DMS153 treated with DMSO at 0.1 percent for 48 hours (cell line): ENCODE measurements around the gene TMEM232.

Experiments used
- DNase-seq: peaks from one replicate; lab custom pipeline; 2025; ENCODE audit not compliant: unreplicated experiment; lab: John Stamatoyannopoulos, UW

Gene TMEM232

GRCh38 chr5:110517396-110517795 is 209.1 kb downstream of the TMEM232 start:
- no peak for DNase-seq

- DNase-seq, result no peak
These were observed 212.4 kb downstream of the TMEM232 start for GRCh38 chr5:110514030-110514429.

GRCh38 chr5:110512266-110512665 is 214.2 kb downstream of the TMEM232 start:
- DNase-seq, result no peak

GRCh38 chr5:110510146-110510545 is 216.3 kb downstream of the TMEM232 start:
- DNase-seq, result no peak

DNA sequence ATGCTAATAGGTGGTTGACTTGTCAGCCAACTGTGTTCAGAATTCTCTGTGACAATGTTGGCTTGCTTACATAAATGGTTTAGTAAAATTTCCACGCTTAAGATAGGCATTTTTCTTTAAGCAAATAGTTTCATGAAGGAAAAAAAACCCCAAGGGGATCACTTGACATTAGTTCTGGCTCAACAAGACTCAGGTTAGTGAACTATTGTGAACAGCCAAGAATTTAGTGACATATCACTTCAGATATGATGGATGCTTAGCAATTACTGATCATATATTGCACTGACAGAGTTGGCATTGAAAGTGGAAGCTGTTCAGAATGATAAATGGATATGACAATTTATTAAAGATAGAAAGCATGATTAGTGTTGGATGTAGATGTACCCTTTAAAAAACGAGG is 218.5 kb downstream of the TMEM232 start:
- DNase-seq, result no peak

DNA sequence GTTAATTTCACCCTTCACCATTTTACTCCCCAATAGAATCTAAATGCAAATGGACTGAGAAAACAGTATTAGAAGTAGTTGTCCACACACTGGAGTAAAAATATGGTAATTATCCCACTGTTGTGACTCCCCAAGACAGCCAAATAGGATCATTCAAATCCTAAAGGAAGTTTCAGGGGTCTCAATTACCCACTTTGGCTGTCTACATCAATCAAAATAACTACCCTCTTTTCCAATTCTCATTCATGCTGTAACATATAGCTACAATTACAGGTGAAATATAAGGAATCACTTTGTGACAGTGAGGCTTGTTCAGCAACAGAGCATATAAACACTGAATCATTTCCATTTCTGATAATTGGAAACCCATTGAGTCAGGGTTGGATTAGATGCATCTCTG is 220.1 kb downstream of the TMEM232 start:
- DNase-seq, result no peak

DNA sequence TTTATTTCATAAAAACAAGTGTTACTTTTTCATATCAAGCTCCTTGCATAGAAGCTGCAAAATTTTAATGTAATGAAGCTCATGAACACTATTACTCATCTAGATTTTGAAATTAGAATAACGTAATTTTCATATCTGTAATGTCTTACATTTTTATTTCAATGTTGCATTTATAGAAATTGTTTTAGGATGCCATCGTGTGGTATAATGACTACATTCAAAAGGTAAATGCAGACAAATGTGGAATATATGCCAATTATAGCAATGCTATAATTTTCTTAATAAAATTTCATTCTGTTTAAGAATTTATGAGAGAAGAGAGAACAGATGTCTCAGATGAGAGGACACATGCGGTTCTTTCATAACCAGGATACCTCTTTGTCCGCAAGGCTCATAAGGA is 230.2 kb downstream of the TMEM232 start:
- DNase-seq, result no peak

DNA sequence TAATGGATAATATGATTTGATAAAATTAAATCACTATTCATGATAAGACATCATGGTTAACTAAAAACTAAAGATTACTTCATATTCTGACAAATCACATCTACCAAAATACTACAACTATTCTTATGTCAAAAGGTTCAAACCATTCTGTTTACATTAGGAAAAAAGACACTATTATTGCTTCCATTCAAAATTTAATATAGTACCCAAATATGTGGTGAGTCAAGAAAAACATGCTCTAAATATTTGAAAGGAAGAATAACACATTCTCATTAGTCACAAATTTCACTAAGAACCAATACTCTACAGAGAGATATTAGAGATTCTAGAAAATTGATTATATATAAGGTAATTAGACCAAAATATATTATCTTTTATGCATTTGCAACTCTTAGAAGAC is 234.0 kb downstream of the TMEM232 start:
- no peak for DNase-seq

GRCh38 chr5:110478895-110479294 is 247.6 kb downstream of the TMEM232 start:
- no peak for DNase-seq

DNA sequence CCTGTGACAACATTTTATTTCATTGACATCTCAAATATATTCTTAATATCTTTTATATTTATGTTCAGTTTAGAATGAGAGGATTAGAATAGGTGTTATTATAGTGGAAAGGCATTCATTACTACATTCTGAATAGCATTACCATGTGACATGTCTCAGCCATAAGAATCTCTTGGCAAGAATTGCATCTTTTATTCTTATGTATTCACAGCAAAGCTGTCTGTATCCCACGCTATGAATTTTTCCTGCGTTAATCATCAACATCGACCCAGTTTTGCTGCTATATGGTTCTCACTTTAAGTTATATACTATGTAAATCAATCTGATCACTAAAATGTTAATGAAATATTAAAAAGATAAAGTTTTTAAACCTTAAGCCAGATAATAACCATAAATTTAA is 248.6 kb downstream of the TMEM232 start:
- DNase-seq, result no peak

DNA sequence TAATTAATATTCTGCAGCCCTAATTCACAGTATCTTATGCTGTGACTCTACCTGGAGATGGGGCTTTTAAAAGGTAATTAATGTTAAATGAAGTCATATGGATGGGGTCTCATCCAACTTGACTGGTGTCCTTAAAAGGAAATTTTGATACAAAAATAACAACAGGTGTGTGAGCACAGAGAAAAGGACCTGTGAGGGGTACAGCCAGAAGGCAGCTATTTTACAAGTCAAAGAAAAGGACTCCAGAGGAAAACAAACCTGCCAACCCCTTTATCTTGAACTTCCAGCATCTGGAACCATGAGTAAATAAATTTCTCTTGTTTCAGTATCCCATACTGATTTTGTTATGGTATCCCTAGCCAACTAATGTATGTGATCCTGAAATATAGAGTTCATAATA is 250.3 kb downstream of the TMEM232 start:
- no peak for DNase-seq

DNA sequence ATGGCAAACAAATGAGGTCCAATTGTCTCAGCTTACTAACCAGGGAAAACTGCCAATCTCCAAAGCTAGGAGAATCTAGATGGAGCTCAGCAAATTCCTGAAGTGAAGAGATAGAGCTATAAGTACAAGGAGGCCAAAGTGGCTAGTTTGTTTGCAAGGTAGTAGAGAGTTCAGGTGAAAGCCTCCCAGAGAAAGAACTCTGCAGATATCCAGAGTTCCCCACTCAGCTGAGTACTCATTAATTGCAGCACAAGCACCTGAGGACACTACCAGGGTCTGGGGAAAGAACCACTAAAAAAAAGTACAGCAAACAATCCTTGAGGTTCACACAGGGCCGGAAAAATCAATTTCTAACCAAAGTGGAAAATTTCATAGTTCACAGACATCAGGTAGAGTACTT is 250.9 kb downstream of the TMEM232 start:
- no peak for DNase-seq

DNA sequence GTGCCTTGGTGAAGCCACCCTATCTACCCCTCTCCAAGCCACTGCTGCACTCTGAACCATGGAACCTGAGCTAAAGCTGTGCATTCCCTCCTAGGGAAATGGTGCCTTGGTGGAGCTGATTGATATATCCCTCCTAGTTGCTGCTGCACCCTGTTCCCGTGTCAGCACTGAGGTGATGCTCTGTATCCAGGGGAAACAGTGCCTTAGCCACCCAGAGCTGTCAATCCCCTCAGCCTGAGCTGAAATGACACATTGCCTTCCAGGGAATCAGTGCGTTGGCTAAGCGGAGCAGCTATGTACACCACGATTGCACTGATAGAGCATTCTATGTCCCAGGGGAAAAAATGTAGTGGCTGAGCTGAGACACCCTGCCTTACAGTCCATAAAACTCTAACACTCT is 257.0 kb downstream of the TMEM232 start:
- no peak for DNase-seq

- no peak for DNase-seq
These were observed 263.4 kb downstream of the TMEM232 start for GRCh38 chr5:110463106-110463505.

DNA sequence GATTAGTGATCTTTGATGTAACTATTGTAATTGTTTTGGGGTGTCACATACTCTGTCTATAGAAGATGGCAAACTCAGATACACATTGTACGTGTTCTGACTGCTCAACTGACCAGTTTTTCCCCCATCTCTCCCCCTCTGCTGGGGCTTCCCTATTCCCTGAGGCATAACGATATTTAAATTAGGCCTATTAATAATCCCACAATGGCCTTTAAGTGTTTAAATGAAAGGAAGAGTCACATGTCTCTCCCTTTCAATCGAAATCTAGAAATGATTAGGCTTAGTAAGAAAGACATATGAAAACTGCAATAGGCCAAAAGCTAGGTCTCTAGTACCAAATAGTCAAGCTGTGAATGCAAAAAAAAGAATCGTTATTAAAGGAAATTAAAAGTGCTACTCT is 265.6 kb downstream of the TMEM232 start:
- DNase-seq, result no peak

DNA sequence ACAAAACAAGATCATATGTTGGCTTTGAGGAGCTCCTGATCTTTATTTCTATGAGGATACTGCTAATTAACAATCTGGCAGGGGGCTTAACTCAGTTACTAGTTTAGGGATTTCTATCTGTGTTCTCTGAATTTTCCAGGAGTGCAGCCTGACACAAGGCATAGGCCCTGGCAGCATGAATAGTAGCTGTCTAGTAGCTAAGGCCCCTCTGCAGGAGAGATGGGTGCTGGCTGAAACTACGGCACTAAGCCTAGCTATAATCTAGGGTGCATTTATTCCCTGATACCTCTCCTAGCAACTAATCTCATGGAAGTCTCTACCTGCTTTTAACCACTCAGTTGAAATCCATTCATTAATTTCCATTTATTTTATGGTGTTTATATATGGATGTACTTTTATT is 268.2 kb downstream of the TMEM232 start:
- DNase-seq, result no peak

- no peak for DNase-seq
These were observed 283.6 kb downstream of the TMEM232 start for GRCh38 chr5:110442856-110443255.

GRCh38 chr5:110441035-110441434 is 285.4 kb downstream of the TMEM232 start:
- DNase-seq, result no peak

- DNase-seq, result no peak
These were observed 286.4 kb downstream of the TMEM232 start for GRCh38 chr5:110440058-110440457.

DNA sequence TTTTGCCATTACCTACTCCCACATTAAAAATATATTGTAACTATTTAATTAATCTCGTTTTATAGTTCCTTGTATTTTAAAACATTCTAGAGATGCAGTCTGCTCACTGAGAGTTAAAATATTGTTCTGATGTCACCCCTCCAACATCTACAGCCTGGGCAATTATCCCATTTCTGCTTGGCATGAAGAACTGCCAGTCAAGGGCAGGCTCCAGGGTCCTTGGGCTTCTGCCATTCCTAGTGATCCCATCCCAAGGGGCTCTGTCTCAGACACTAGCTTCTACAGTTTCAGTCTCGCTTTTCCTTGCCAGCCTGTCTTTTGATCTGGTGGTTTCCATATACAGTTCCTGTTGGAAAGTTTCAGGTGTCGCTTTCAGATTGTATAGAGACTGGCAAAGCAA is 287.2 kb downstream of the TMEM232 start:
- no peak for DNase-seq

- DNase-seq, result no peak
These were observed 291.3 kb downstream of the TMEM232 start for GRCh38 chr5:110435207-110435606.

- no peak for DNase-seq
These were observed 294.9 kb downstream of the TMEM232 start for GRCh38 chr5:110431603-110432002.

- no peak for DNase-seq
These were observed 312.1 kb downstream of the TMEM232 start for GRCh38 chr5:110414360-110414759.

DNA sequence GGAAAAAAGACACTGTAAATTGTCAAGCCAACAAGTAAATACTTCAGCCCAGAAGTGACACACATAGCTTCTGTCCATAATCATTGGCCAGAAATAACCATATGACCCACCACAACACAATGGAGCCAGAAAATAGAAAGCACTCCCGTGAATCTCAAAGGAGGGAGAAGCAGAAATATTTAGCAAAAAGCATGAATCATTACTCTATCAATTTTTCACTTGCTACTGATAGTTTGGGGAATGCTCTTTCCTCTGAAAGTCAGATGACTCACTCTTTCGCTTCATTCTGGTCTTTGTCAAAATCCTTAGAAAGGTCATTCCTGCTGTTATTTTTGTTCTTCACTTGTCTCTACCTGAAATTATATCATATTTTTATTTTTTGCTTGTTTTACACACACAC is 312.6 kb downstream of the TMEM232 start:
- no peak for DNase-seq
